ENCODE measurements around the gene LAG3. TPM values are rescaled to one million over a fixed set of nuclear protein-coding genes. Genes with fewer than 3 reads are reported as not detected.

The LAG3 gene
- total RNA-seq = under 1 TPM in 1 of 2 donors, not detected in 1; 0.34 TPM

GRCh38 chr12:6772331-6772695 lies at the start of gene LAG3:
LAG3 (plus strand) TSS chr12:6772520; CDS start chr12:6772853, 333 bp downstream.

GRCh38 chr12:6723607-6724408 lies 48.5 kb upstream of the LAG3 start, which contains the start of gene COPS7A:
COPS7A (plus strand) TSS chr12:6724046; CDS start chr12:6724657, 611 bp downstream.

GRCh38 chr12:6752921-6753771 lies 19.2 kb upstream of the LAG3 start, which contains the start of gene MLF2:
MLF2 (minus strand) TSS chr12:6753141; CDS start chr12:6752334, 807 bp downstream.

GRCh38 chr12:6765634-6766581 lies 6.4 kb upstream of the LAG3 start, which contains the start of gene PTMS:
PTMS (plus strand) TSS chr12:6766363; CDS start chr12:6766706, 343 bp downstream.

GRCh38 chr12:6788972-6789924 lies 16.9 kb downstream of the LAG3 start, which contains the start of gene CD4:
CD4 (plus strand) TSS chr12:6789528; CDS start chr12:6800139, 10,611 bp downstream.

GRCh38 chr12:6821591-6822425 lies 49.5 kb downstream of the LAG3 start, which contains the start of gene GPR162:
GPR162 (plus strand) TSS chr12:6821821; CDS start chr12:6823899, 2,078 bp downstream.

Other genes with a start within 250 kb of the LAG3 start
- 1,000 to 10,000 TPM; 3,776 to 6,962 TPM for gene GAPDH, start 238.0 kb upstream of the LAG3 start, total RNA-seq
- 10 to 100 TPM; 15.3 to 15.5 TPM for gene IFFO1, start 216.5 kb upstream of the LAG3 start, total RNA-seq
- gene NOP2, start 204.2 kb upstream of the LAG3 start, total RNA-seq = 10 to 100 TPM; 24.4 to 39.3 TPM
- 100 to 1,000 TPM; 172 to 203 TPM for gene CHD4, start 165.1 kb upstream of the LAG3 start, total RNA-seq
- under 1 TPM in 1 of 2 donors, not detected in 1; under 0.01 TPM for gene LPAR5, start 136.6 kb upstream of the LAG3 start, total RNA-seq
- not detected for gene ACRBP, start 125.1 kb upstream of the LAG3 start, total RNA-seq
- gene ING4, start 109.4 kb upstream of the LAG3 start, total RNA-seq = 10 to 100 TPM; 23.6 to 38.5 TPM
- gene ZNF384, start 83.1 kb upstream of the LAG3 start, total RNA-seq = 10 to 100 TPM; 23.4 to 29.3 TPM
- not detected for gene PIANP, start 71.7 kb upstream of the LAG3 start, total RNA-seq
- 100 to 1,000 TPM in 1 of 2 donors, 10 to 100 TPM in 1; 98.4 to 105 TPM for gene COPS7A, start 48.5 kb upstream of the LAG3 start, total RNA-seq
- gene MLF2, start 19.4 kb upstream of the LAG3 start, total RNA-seq = 100 to 1,000 TPM; 168 to 185 TPM
- 10 to 100 TPM; 36.8 to 67.6 TPM for gene PTMS, start 6.2 kb upstream of the LAG3 start, total RNA-seq
- 1 to 10 TPM; 1.7 TPM for gene CD4, start 17.0 kb downstream of the LAG3 start, total RNA-seq
- under 1 TPM; under 0.01 to 0.33 TPM for gene GPR162, start 49.3 kb downstream of the LAG3 start, total RNA-seq
- 10 to 100 TPM; 13.4 to 36.3 TPM for gene P3H3, start 55.9 kb downstream of the LAG3 start, total RNA-seq
- gene GNB3, start 68.4 kb downstream of the LAG3 start, total RNA-seq = under 1 TPM; 0.33 to 0.69 TPM
- 10 to 100 TPM; 16.9 to 54.9 TPM for gene CDCA3, start 78.8 kb downstream of the LAG3 start, total RNA-seq
- 10 to 100 TPM; 89.2 to 93.3 TPM for gene USP5, start 79.6 kb downstream of the LAG3 start, total RNA-seq
- 100 to 1,000 TPM; 611 to 916 TPM for gene TPI1, start 95.0 kb downstream of the LAG3 start, total RNA-seq
- gene SPSB2, start 100.8 kb downstream of the LAG3 start, total RNA-seq = 1 to 10 TPM; 5.2 to 8.0 TPM
- gene LRRC23, start 132.3 kb downstream of the LAG3 start, total RNA-seq = 10 to 100 TPM in 1 of 2 donors, 1 to 10 TPM in 1; 6.2 to 10.3 TPM
- gene ENO2, start 142.1 kb downstream of the LAG3 start, total RNA-seq = 10 to 100 TPM; 17.9 to 20.3 TPM
- gene ATN1, start 155.4 kb downstream of the LAG3 start, total RNA-seq = 10 to 100 TPM in 1 of 2 donors, 1 to 10 TPM in 1; 8.6 to 13.3 TPM
- gene RNU7-1, start 171.3 kb downstream of the LAG3 start, total RNA-seq = not detected
- 10 to 100 TPM; 49.9 to 66.3 TPM for gene C12orf57, start 171.5 kb downstream of the LAG3 start, total RNA-seq
- gene PTPN6, start 178.8 kb downstream of the LAG3 start, total RNA-seq = under 1 TPM in 1 of 2 donors, not detected in 1; 0.33 TPM
- gene PHB2, start 198.1 kb downstream of the LAG3 start, total RNA-seq = 100 to 1,000 TPM; 172 to 255 TPM
- 10 to 100 TPM; 31.0 to 59.6 TPM for gene EMG1, start 198.4 kb downstream of the LAG3 start, total RNA-seq
- 10 to 100 TPM; 18.0 to 20.6 TPM for gene LPCAT3, start 246.0 kb downstream of the LAG3 start, total RNA-seq